ENCODE results near the gene TMEM178B. TPM values are rescaled to one million over a fixed set of nuclear protein-coding genes. Genes with fewer than 3 reads are reported as not detected.

TMEM178B gene
- total RNA-seq, 1 donor: 0.43 TPM

GRCh38 chr7:141181812-141182211 lies 107.9 kb downstream of the TMEM178B start:
- TF ChIP-seq CTCF (IDR thresholded peaks at IDR 0.05; ENCODE audit: insufficient read depth, low read depth, low read length): no peak
- no peak overlapping the region for H3K4me3 ChIP-seq (ENCODE audit: low read depth, low read length)
- no peak for DNase-seq (ENCODE audit: low read depth)

- no peak for TF ChIP-seq CTCF (IDR thresholded peaks at IDR 0.05; ENCODE audit: insufficient read depth, low read depth, low read length)
- no peak for DNase-seq (ENCODE audit: low read depth)
- H3K4me3 ChIP-seq (ENCODE audit: low read depth, low read length): no peak overlapping the region
These were observed 110.8 kb downstream of the TMEM178B start for GRCh38 chr7:141184532-141185190.

- no peak for TF ChIP-seq CTCF (IDR thresholded peaks at IDR 0.05; ENCODE audit: insufficient read depth, low read depth, low read length)
- no peak overlapping the region for H3K4me3 ChIP-seq (ENCODE audit: low read depth, low read length)
- DNase-seq (ENCODE audit: low read depth): no peak
These were observed 111.6 kb downstream of the TMEM178B start for GRCh38 chr7:141185369-141185967.

GRCh38 chr7:141189231-141189630 lies 115.4 kb downstream of the TMEM178B start:
- no peak for DNase-seq (ENCODE audit: low read depth)
- no peak overlapping the region for H3K4me3 ChIP-seq (ENCODE audit: low read depth, low read length)

GRCh38 chr7:141190495-141190894 lies 116.6 kb downstream of the TMEM178B start:
- no peak for DNase-seq (ENCODE audit: low read depth)
- H3K4me3 ChIP-seq (ENCODE audit: low read depth, low read length): no peak overlapping the region
- no peak for TF ChIP-seq CTCF (IDR thresholded peaks at IDR 0.05; ENCODE audit: insufficient read depth, low read depth, low read length)

More at GRCh38 chr7:141189231-141189630, 115.4 kb downstream of the TMEM178B start:
- TF ChIP-seq CTCF (IDR thresholded peaks at IDR 0.05; ENCODE audit: insufficient read depth, low read depth, low read length): no peak

GRCh38 chr7:141191277-141191676 lies 117.4 kb downstream of the TMEM178B start:
- no peak for DNase-seq (ENCODE audit: low read depth)
- no peak for TF ChIP-seq CTCF (IDR thresholded peaks at IDR 0.05; ENCODE audit: insufficient read depth, low read depth, low read length)
- H3K4me3 ChIP-seq (ENCODE audit: low read depth, low read length): no peak overlapping the region
